ENCODE measurements around the gene NAB2.
"Not testable (repeated sequence)": the region's sequence is repeated elsewhere in the genome, so short reads cannot be mapped to it uniquely, and the experiment has no call there.

Gene NAB2

DNA sequence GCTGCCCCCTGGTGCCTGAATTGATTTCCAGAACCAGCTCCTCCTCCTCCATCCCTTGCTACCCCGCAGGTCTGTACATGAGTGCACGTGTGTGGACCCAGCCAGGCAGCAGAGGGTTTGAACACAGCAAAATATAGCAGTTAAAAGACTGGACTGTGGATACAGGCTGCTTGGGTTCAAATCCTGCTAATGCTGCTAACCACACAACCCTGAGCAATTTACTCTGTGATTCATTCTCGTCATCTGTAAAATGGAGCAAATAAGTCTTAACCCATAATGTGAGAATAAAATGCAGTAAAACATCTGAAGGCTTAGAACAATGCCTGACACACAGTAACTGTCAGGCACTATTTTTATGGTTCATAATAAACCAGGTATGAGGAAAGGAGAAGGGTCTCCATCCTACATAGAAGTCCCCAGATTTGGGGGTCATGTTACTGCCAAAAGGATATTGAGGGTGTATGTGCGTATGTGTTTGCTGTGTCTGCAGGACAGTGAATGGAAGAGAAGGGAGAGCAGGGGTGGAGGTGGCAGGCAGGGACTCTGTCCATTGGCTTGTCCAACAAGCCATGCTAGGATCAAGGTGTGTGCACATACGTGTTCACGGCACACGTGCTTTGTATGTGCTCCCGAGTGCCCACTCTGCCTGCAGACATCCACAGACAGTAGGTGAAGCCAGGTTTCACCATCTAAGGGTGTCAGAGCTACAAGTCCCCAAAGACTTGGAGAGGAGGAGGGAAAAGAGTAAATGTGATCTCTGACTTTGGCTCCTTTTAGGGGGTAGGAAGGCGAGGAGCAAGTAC lies 23.8 kb downstream of the NAB2 start:
- no peaks in the 10 kb centered on the region for H3K9me3 ChIP-seq
- no peaks in the 10 kb centered on the region for H3K27me3 ChIP-seq
- H3K4me1 ChIP-seq = peaks cover 4 to 34% (median 30%) of the 10 kb centered on the region in 4 donors
- intact Hi-C loops (cut with DNase I; ENCODE audit: low total_unique reads) = no loop called here
- H3K27ac ChIP-seq = peak overlapping the region; percentile 96 to 99
- H3K36me3 ChIP-seq = peaks cover 5 to 8% (median 6%) of the 10 kb centered on the region in 3 donors
- H3K4me3 ChIP-seq = peak overlapping the region; percentile 65 to 74
- DNase-seq = no peak
- TF ChIP-seq, protein P1, sequence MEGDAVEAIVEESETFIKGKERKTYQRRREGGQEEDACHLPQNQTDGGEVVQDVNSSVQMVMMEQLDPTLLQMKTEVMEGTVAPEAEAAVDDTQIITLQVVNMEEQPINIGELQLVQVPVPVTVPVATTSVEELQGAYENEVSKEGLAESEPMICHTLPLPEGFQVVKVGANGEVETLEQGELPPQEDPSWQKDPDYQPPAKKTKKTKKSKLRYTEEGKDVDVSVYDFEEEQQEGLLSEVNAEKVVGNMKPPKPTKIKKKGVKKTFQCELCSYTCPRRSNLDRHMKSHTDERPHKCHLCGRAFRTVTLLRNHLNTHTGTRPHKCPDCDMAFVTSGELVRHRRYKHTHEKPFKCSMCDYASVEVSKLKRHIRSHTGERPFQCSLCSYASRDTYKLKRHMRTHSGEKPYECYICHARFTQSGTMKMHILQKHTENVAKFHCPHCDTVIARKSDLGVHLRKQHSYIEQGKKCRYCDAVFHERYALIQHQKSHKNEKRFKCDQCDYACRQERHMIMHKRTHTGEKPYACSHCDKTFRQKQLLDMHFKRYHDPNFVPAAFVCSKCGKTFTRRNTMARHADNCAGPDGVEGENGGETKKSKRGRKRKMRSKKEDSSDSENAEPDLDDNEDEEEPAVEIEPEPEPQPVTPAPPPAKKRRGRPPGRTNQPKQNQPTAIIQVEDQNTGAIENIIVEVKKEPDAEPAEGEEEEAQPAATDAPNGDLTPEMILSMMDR (IDR thresholded peaks at IDR 0.05) = peak in 1 of 2 experiments; percentile 63

DNA sequence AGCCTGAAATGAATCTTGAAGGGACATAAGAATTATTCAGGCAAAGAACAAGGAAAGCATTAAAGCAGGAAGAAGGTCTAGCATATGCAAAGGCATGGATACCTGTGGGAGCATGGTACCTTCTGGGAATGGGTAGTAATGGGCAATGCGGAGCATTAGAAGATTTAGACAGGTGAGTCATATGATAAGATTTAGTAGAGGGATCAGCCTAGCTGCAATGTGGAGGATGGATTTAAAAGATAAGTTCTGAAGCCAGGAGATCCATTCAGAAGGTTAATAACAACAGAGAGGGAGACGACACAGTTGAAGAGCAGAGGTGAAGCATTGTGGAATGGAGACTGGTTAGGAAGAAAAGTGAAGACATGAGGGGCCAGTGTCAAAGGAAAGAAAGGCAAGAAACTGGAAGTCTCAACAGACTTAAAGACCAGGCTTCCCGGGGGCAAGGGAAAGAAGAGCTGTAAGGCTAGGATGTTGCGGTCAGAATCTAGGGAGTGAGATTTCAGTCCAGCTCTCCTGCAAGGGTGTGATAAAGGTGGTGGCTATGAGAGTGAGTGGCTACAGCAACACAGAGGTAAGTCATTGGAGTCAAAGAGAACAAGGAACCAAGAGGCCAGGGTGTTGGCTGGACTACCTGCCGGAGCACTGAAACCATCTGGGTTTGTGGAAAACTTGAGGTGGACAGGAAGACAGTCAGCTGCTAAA lies 27.8 kb downstream of the NAB2 start:
- intact Hi-C loops (cut with DNase I; ENCODE audit: low total_unique reads) = no loop called here
- peaks cover 4 to 20% (median 10%) of the 10 kb centered on the region in 4 donors for H3K4me1 ChIP-seq
- no peak overlapping the region for H3K27ac ChIP-seq
- H3K4me3 ChIP-seq = no peak overlapping the region
- no peaks in the 10 kb centered on the region for H3K9me3 ChIP-seq
- TF ChIP-seq, protein P1 (IDR thresholded peaks at IDR 0.05) = no peak
- DNase-seq = no peak
- no peaks in the 10 kb centered on the region for H3K36me3 ChIP-seq
- H3K27me3 ChIP-seq = no peaks in the 10 kb centered on the region

DNA sequence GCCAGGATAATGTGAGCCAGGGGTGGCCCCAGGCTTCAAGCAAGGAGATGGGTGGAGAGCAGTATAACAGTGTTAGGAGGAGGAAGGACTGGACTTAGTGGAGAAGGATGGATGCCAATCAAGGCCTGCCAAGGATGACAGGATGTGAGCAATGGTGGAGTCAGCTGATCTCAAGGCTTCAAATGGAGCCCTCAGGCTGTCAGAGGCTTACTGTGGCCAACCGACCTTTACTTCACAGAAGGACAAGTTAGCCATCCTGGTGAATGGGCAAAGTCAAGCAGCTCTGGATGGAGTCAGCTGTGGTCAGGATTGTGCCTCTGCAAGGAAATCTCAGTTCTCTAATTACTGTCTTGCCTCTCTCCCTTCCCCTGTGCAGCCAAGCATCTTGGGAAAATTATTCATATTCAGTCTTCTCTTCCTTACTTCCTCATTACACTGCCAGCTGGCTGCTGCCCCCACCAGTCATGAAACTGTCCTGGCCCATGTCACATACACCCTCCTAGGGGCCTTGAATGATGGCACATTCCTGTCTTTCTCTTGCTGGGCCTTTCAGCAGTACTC lies 29.9 kb downstream of the NAB2 start:
- intact Hi-C loops (cut with DNase I; ENCODE audit: low total_unique reads) = no loop called here

DNA sequence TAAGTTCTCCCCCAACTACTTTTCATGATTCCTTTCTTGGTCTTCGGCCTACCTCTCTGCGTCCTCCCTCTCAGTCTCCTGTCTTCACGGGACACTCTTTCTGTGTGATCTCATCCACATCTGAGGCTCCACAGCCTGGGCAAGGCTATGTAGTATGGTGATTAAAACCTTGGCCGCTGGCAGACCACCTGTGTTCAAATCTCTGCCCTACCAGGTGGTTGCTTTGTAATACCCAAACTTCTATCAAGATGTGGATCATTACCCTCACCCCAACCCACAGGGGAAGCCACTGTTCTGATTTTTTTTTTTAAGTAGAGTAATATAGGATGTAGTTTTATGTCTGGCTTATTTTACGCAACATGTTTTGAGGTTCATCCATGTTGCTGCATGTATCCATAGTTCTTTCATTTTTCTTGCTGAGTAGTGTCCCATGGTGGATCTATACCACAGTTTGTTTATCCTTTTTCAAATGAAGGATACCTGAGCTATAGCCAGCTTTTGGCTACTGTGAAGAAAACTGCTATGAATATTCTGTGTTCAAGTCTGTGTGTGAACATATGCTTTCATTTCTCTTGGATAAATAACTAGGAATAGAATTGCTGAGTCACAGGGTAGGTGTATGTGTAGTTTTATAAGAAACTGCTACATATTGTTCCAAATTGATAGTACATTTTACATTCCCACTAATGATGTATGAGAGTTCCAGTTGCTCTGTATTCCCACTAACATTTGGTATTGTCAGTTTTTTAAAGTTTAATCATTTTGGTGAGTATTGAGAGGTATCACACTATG lies 30.6 kb downstream of the NAB2 start:
- peaks cover 0 to 13% (median 2%) of the 10 kb centered on the region in 4 donors for H3K4me1 ChIP-seq
- H3K4me3 ChIP-seq = no peak overlapping the region
- TF ChIP-seq, protein P1 (IDR thresholded peaks at IDR 0.05) = no peak
- no peaks in the 10 kb centered on the region for H3K36me3 ChIP-seq
- no peaks in the 10 kb centered on the region for H3K9me3 ChIP-seq
- peak overlapping the region in 1 of 2 donors; percentile 44 for H3K27ac ChIP-seq
- H3K27me3 ChIP-seq = no peaks in the 10 kb centered on the region
- intact Hi-C loops (cut with DNase I; ENCODE audit: low total_unique reads) = loop anchor here (5.0 kb wide), 1 partner anchor 333 kb away; no protein-coding TSS in a partner anchor
- DNase-seq = no peak

More for the DNA sequence above, 29.9 kb downstream of the NAB2 start:
- DNase-seq = no peak
- Histone ChIP-seq H3K9me3 (no peaks in the 10 kb centered on the region), H3K36me3 (no peaks in the 10 kb centered on the region), H3K27ac (peak overlapping the region in 1 of 2 donors; percentile 44), H3K4me1 (peaks cover 0 to 13% (median 2%) of the 10 kb centered on the region in 4 donors), H3K27me3 (no peaks in the 10 kb centered on the region), H3K4me3 (no peak overlapping the region)
- TF ChIP-seq, protein P1 (IDR thresholded peaks at IDR 0.05) = no peak

DNA sequence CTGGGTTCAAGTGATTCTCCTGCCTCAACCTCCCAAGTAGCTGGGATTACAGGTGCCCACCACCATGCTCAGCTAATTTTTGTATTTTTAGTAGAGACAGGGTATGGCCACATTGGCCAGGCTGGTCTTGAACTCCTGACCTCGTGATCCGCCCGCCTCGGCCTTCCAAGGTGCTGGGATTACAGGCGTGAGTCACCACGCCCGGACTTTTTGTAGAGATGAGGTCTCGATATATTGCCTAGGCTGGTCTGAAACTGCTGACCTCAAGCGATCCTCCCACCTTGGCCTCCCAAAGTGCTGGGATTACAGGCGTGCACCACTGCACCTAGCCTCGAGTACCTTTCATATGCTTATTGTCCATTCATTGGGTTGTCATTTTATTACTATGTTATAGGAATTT lies 31.8 kb downstream of the NAB2 start:
- H3K4me1 ChIP-seq = peaks cover 0 to 13% (median 2%) of the 10 kb centered on the region in 4 donors
- not testable (repeated sequence) for H3K27ac ChIP-seq, H3K27me3 ChIP-seq, H3K36me3 ChIP-seq, H3K4me3 ChIP-seq, DNase-seq, H3K9me3 ChIP-seq
- intact Hi-C loops (cut with DNase I; ENCODE audit: low total_unique reads) = loop anchor here (5.0 kb wide), 1 partner anchor 332 kb away; no protein-coding TSS in a partner anchor

Measured in tibial artery (tissue), 4 donors.